Prostate gland (tissue), 2 donors: ENCODE data around the gene SEMA5A.

Experiments
- POLR2AphosphoS5 ChIP-seq: sonication (generic); formaldehyde crosslinking; IDR thresholded peaks from one replicate; pipeline ENCODE4 v1.6.1; 2017; ENCODE audit warnings: antibody characterized with exemption
- TF ChIP-seq, protein P1 (sequence below), 4 experiments: fragments of 200-600 bp in 2 of 4; fragments of 450-650 bp in 2 of 4; sonication (generic) in 2 of 4; IDR thresholded peaks; 1 replicate in 3 of 4; 2 replicates in 1 of 4; pipeline ENCODE4 v1.5.1; 2016 to 2019; ENCODE audit warnings: antibody characterized with exemption in 4 of 4, mild to moderate bottlenecking in 2 of 4, moderate library complexity in 2 of 4

DNA sequence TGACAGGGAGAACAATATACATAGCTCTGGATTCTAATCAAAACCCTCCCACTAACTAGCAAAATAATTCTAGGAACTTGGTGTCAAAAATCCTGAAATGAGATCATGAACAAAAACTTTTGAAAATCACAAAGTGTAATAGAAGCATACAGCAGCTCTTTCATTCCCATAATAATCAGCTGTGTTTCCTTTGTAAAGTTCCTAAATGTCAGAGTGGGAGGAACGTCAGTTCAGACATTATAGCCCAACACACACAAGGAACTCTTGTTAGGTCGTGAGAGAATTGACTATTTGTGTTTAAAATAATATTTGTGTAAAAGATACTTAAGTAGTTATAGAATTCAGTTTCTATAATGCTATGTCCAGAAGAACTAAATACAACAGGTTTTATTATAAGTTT is 312.8 kb downstream of the SEMA5A start:
- no peak for TF ChIP-seq POLR2AphosphoS5
- TF ChIP-seq, protein P1, sequence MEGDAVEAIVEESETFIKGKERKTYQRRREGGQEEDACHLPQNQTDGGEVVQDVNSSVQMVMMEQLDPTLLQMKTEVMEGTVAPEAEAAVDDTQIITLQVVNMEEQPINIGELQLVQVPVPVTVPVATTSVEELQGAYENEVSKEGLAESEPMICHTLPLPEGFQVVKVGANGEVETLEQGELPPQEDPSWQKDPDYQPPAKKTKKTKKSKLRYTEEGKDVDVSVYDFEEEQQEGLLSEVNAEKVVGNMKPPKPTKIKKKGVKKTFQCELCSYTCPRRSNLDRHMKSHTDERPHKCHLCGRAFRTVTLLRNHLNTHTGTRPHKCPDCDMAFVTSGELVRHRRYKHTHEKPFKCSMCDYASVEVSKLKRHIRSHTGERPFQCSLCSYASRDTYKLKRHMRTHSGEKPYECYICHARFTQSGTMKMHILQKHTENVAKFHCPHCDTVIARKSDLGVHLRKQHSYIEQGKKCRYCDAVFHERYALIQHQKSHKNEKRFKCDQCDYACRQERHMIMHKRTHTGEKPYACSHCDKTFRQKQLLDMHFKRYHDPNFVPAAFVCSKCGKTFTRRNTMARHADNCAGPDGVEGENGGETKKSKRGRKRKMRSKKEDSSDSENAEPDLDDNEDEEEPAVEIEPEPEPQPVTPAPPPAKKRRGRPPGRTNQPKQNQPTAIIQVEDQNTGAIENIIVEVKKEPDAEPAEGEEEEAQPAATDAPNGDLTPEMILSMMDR (IDR thresholded peaks at IDR 0.05), result no peak
